Uterus (tissue), 4 donors: ENCODE data around the gene ACSF2. TPM values are rescaled to one million over a fixed set of nuclear protein-coding genes. Genes with fewer than 3 reads are reported as not detected.

Experiments
- DNase-seq, 2 donors: peaks; one replicate each; pipeline ENCODE4 v3.0.0-alpha.2; 2019 to 2020
- H3K27ac ChIP-seq, 2 donors: fragments of 200-600 bp; sonication (generic); 1 replicate in 1 of 2; 2 replicates in 1 of 2; pipeline ENCODE4 v1.5.1; 2016 to 2018
- H3K27me3 ChIP-seq, 2 donors: fragments of 200-600 bp; sonication (generic); one replicate each; pipeline ENCODE4 v1.5.1; 2018 to 2019; ENCODE audit warnings: control low read depth in 1 of 2
- H3K36me3 ChIP-seq, 2 donors: fragments of 200-600 bp; sonication (generic); one replicate each; pipeline ENCODE4 v1.5.1; 2019; ENCODE audit warnings: control low read depth in 1 of 2
- H3K4me1 ChIP-seq, 2 donors: fragments of 200-600 bp; sonication (generic); one replicate each; pipeline ENCODE4 v1.5.1; 2018 to 2019; ENCODE audit warnings: control low read depth in 1 of 2
- H3K4me3 ChIP-seq, 2 donors: fragments of 200-600 bp; sonication (generic); 1 replicate in 1 of 2; 2 replicates in 1 of 2; pipeline ENCODE4 v1.5.1; 2018 to 2019; ENCODE audit warnings: mild to moderate bottlenecking in 1 of 2
- H3K9me3 ChIP-seq, 2 donors: fragments of 200-600 bp; sonication (generic); one replicate each; pipeline ENCODE4 v1.5.1; 2019; ENCODE audit warnings: control low read depth in 1 of 2
- CTCF ChIP-seq, 4 experiments: fragments of 200-600 bp in 2 of 4; fragments of 450-650 bp in 2 of 4; sonication (generic) in 2 of 4; IDR thresholded peaks; one replicate each; pipeline ENCODE4 v1.5.1; 2016 to 2019; ENCODE audit warnings: antibody characterized with exemption in 4 of 4, mild to moderate bottlenecking in 2 of 4, moderate library complexity in 1 of 4
- POLR2A ChIP-seq, 2 donors: fragments of 450-650 bp; IDR thresholded peaks; one replicate each; pipeline ENCODE4 v1.6.1; 2016; ENCODE audit warnings: antibody characterized with exemption in 2 of 2, mild to moderate bottlenecking in 1 of 2, moderate library complexity in 1 of 2
- intact Hi-C: fragments of 100-400 bp; cut with DNase I; formaldehyde crosslinking; loops from one replicate; pipeline ENCODE4 v1.15.1; 2023; ENCODE audit warnings: low total_unique reads
- total RNA-seq, 4 donors: library from RNA; depleted of rRNA in 3 of 4; stranded (reverse); fragments of >200 nt in 3 of 4; gene quantifications; one replicate each; pipeline versions ENCODE4 v1.1.0 to v1.2.4, GENCODE V29; 2014 to 2023
- donor health status: DM: yes; HTN: yes; CAD: no.

The ACSF2 gene
- total RNA-seq, 4 donors from 2014 or later, result 16.7 to 60.6 (median 45.7) TPM

GRCh38 chr17:50514936-50515702, 89.1 kb downstream of the ACSF2 start:
- intact Hi-C loops, result no loop called here
- Histone ChIP-seq H3K27me3 (no peaks in the 10 kb centered on the region), H3K4me3 (no peak overlapping the region), H3K4me1 (no peaks in the 10 kb centered on the region), H3K27ac (no peak overlapping the region), H3K36me3 (no peaks in the 10 kb centered on the region), H3K9me3 (no peaks in the 10 kb centered on the region)
- DNase-seq, result no peak
- no peak for TF ChIP-seq POLR2A (IDR thresholded peaks at IDR 0.05)
- TF ChIP-seq CTCF (IDR thresholded peaks at IDR 0.05), result no peak

- DNase-seq, result no peak
These were observed 91.0 kb downstream of the ACSF2 start for GRCh38 chr17:50517011-50517410.

GRCh38 chr17:50517504-50518383, 91.7 kb downstream of the ACSF2 start:
- DNase-seq, result no peak
- no peak for TF ChIP-seq POLR2A (IDR thresholded peaks at IDR 0.05)
- TF ChIP-seq CTCF (IDR thresholded peaks at IDR 0.05), result no peak
- H3K9me3 ChIP-seq, result no peaks in the 10 kb centered on the region
- H3K4me1 ChIP-seq, result no peaks in the 10 kb centered on the region
- H3K27ac ChIP-seq, result no peak overlapping the region
- no peaks in the 10 kb centered on the region for H3K27me3 ChIP-seq
- H3K4me3 ChIP-seq, result no peak overlapping the region
- intact Hi-C loops, result no loop called here
- H3K36me3 ChIP-seq, result no peaks in the 10 kb centered on the region

More at GRCh38 chr17:50517011-50517410, 91.0 kb downstream of the ACSF2 start:
- intact Hi-C loops, result no loop called here
- no peak overlapping the region for H3K4me3 ChIP-seq
- H3K9me3 ChIP-seq, result no peaks in the 10 kb centered on the region
- no peaks in the 10 kb centered on the region for H3K27me3 ChIP-seq
- no peak for TF ChIP-seq CTCF (IDR thresholded peaks at IDR 0.05)
- no peak for TF ChIP-seq POLR2A (IDR thresholded peaks at IDR 0.05)
- no peaks in the 10 kb centered on the region for H3K36me3 ChIP-seq
- no peaks in the 10 kb centered on the region for H3K4me1 ChIP-seq
- no peak overlapping the region for H3K27ac ChIP-seq

- intact Hi-C loops, result no loop called here
- Histone ChIP-seq H3K27me3 (no peaks in the 10 kb centered on the region), H3K4me3 (no peak overlapping the region), H3K36me3 (no peaks in the 10 kb centered on the region), H3K4me1 (no peaks in the 10 kb centered on the region), H3K27ac (no peak overlapping the region), H3K9me3 (no peaks in the 10 kb centered on the region)
- no peak for DNase-seq
- TF ChIP-seq CTCF (IDR thresholded peaks at IDR 0.05) (no peak), POLR2A (IDR thresholded peaks at IDR 0.05) (no peak)
These were observed 92.5 kb downstream of the ACSF2 start for GRCh38 chr17:50518384-50519023.
